Stomach (tissue), 9 donors: ENCODE measurements around the gene AGBL3. TPM values are rescaled to one million over a fixed set of nuclear protein-coding genes. Genes with fewer than 3 reads are reported as not detected.

Source experiments
- DNase-seq, 2 donors: peaks; one replicate each; pipeline versions ENCODE4 v3.0.0 to v3.0.0-alpha.2; 2013 to 2019
- H3K27ac ChIP-seq, 5 donors: fragments of 200-600 bp in 4 of 5; sonication (generic) in 4 of 5; one replicate each; pipeline ENCODE4 v1.5.1; 2013 to 2019; ENCODE audit warnings: mild to moderate bottlenecking in 1 of 5, moderate library complexity in 1 of 5
- H3K27me3 ChIP-seq, 3 donors: fragments of 200-600 bp; sonication (generic); one replicate each; pipeline ENCODE4 v1.5.1; 2017 to 2019; ENCODE audit warnings: mixed run types in 1 of 3
- H3K36me3 ChIP-seq, 4 donors: fragments of 200-600 bp; sonication (generic); 1 replicate in 3 of 4; 2 replicates in 1 of 4; pipeline ENCODE4 v1.5.1; 2016 to 2019
- H3K4me1 ChIP-seq, 4 donors: fragments of 200-600 bp; sonication (generic); one replicate each; pipeline ENCODE4 v1.5.1; 2016 to 2019
- H3K4me3 ChIP-seq, 4 donors: fragments of 200-600 bp; sonication (generic) in 3 of 4; one replicate each; pipeline ENCODE4 v1.5.1; 2016 to 2019; ENCODE audit warnings: mild to moderate bottlenecking in 1 of 4
- H3K9me3 ChIP-seq, 4 donors: fragments of 200-600 bp; sonication (generic); one replicate each; pipeline ENCODE4 v1.5.1; 2016 to 2019
- CTCF ChIP-seq, 7 experiments: fragments of 450-650 bp in 4 of 7; fragments of 200-600 bp in 3 of 7; sonication (generic) in 3 of 7; IDR thresholded peaks; one replicate each; pipeline ENCODE4 v1.5.1; 2016 to 2019; ENCODE audit warnings: antibody characterized with exemption in 7 of 7, control low read depth in 2 of 7, mild to moderate bottlenecking in 1 of 7
- EP300 ChIP-seq: sonication (generic); formaldehyde crosslinking; IDR thresholded peaks from one replicate; pipeline ENCODE4 v1.6.1; 2017; ENCODE audit warnings: antibody characterized with exemption
- POLR2A ChIP-seq, 4 donors: fragments of 450-650 bp; IDR thresholded peaks; one replicate each; pipeline ENCODE4 v1.6.1; 2016; ENCODE audit warnings: antibody characterized with exemption in 4 of 4, control low read depth in 2 of 4, mild to moderate bottlenecking in 1 of 4, moderate library complexity in 1 of 4
- POLR2AphosphoS5 ChIP-seq, 3 donors: sonication (generic); formaldehyde crosslinking; IDR thresholded peaks; one replicate each; pipeline ENCODE4 v1.6.1; 2016; ENCODE audit warnings: antibody characterized with exemption in 3 of 3
- WGBS, 5 donors: extraction: QIAGEN DNeasy Blood & Tissue Kit in 3 of 5; methylation state at CpG; one replicate each; pipeline versions ENCODE4 v1.1.5 to v1.1.7; 2013 to 2018; 5-methylcytosine and 5-hydroxymethylcytosine counted together
- intact Hi-C: fragments of 100-400 bp; cut with DNase I; formaldehyde crosslinking; loops from one replicate; pipeline ENCODE4 v1.15.1; 2023; ENCODE audit warnings: low total_unique reads
- polyA plus RNA-seq, 3 donors: library from polyadenylated mRNA; stranded (reverse); fragments of 200-250 nt; gene quantifications; one replicate each; pipeline ENCODE4 v1.2.3, GENCODE V29; 2013
- total RNA-seq, 5 donors: library from RNA; depleted of rRNA; stranded (reverse); fragments of >200 nt; gene quantifications; one replicate each; pipeline versions ENCODE4 v1.1.0 to v1.2.3, GENCODE V29; 2014 to 2016
- donor health status: healthy with polysubstance abuse.
- donor health status: Bipolar disorder and iron deficiency.
- donor health status: healthy.

The AGBL3 gene
- total and polyA plus RNA-seq, 8 donors = 0.29 to 8.4 (median 1.3) TPM; not detected in 2

- no peaks in the 10 kb centered on the region for H3K27me3 ChIP-seq
- 86 to 91% (median 88%) methylated on average over 6 of the region's 6 CpGs for WGBS, 5 donors
- H3K4me1 ChIP-seq = peaks cover 18 to 44% (median 38%) of the 10 kb centered on the region in 4 donors
- H3K4me3 ChIP-seq = no peak overlapping the region
- DNase-seq = no peak
- intact Hi-C loops = no loop called here
- no peak for TF ChIP-seq POLR2A (IDR thresholded peaks at IDR 0.05)
- no peak for TF ChIP-seq POLR2AphosphoS5 (IDR thresholded peaks at IDR 0.05)
- TF ChIP-seq CTCF (IDR thresholded peaks at IDR 0.05) = no peak
- TF ChIP-seq EP300 = no peak
- H3K9me3 ChIP-seq = peaks cover 0 to 21% (median 4%) of the 10 kb centered on the region in 4 donors
- peak overlapping the region in 4 of 5 donors; percentile 41 to 85 (median 69) for H3K27ac ChIP-seq
- H3K36me3 ChIP-seq = peaks cover 0 to 30% (median 10%) of the 10 kb centered on the region in 4 donors
Measured at GRCh38 chr7:135158874-135159273, 172.6 kb downstream of the AGBL3 start.

DNA sequence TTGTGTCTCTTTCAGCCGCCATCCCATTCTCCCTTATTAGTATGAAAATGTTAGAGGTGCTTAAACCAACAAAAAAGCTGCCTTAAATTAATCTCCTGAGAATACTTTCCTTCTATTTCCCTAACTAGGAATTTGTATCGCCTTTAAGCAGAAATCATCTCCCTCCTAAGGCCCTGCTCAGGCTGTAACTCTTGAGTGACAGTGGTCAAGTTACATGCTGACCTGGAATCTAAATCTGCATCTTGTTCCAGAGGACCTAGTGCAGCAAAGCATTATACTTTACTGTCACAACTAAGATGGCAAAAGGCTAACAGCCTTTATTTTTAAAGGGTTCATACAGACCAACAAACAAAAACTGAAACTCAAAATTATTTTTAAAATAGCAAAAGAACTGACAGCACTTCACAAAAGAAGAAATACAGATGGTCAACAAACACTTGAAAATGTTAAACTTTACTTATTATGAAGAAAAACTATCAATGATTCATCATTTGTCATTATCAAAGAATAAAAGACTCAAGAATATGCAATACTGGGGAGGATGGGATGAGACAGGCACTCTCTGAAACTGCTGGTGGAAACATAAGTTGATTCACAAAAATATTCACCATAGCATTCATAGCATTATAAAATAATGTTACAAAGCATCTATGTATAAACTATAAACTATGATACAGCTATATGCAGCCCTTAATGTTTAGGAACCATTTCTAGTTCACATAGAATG, 173.2 kb downstream of the AGBL3 start:
- peak overlapping the region in 4 of 5 donors; percentile 3 to 85 (median 69) for H3K27ac ChIP-seq
- H3K4me1 ChIP-seq = peaks cover 18 to 45% (median 38%) of the 10 kb centered on the region in 4 donors
- TF ChIP-seq EP300 = no peak
- no peak for TF ChIP-seq POLR2A (IDR thresholded peaks at IDR 0.05)
- no peak for TF ChIP-seq CTCF (IDR thresholded peaks at IDR 0.05)
- no peak for TF ChIP-seq POLR2AphosphoS5 (IDR thresholded peaks at IDR 0.05)
- H3K9me3 ChIP-seq = peaks cover 0 to 21% (median 4%) of the 10 kb centered on the region in 4 donors
- no peak for DNase-seq
- intact Hi-C loops = loop anchor here (10.0 kb wide), 1 partner anchor 165 kb away; no protein-coding TSS in a partner anchor
- WGBS, 5 donors = 85 to 97% (median 90%) methylated on average over 2 of the region's 2 CpGs
- peaks cover 2 to 37% (median 16%) of the 10 kb centered on the region in 4 donors for H3K36me3 ChIP-seq
- no peaks in the 10 kb centered on the region for H3K27me3 ChIP-seq
- H3K4me3 ChIP-seq = no peak overlapping the region

DNA sequence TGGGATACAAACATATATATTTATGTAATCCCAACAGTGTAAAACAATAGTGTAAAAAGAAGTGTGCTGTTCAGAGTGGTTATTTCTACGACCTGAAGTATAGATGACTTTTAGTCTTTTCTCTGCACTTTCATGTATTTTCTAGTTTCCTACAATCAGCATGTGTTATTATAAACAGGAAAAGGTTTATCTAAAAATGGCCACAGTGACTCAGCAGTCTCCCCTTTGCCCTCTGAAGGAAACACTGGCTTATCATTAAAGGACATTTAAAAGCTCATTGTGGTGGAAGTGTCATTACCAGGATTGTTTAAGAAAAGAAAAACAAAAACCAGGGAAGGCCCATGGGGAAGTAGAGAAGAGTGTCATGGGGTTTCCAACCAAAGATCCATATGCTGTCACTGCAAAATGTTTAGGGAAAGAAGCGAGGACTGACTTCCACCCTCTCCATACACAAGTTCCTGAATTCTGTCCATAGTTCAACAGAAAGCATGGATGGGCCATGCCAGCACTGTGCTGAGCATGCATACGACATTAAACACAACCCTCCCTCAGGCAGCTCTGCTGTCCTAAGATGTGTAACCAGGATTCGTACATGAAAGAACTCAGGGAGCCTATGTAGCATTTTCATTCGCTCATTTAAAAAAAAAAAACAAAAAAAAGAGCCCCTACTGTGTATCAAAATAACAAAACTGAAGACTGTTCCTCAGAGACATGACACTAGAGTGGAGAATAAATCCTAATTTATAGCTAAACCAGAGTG, 174.0 kb downstream of the AGBL3 start:
- H3K27ac ChIP-seq = peak overlapping the region; percentile 58 to 85 (median 80)
- no peak overlapping the region for H3K4me3 ChIP-seq
- H3K9me3 ChIP-seq = peaks cover 0 to 21% (median 4%) of the 10 kb centered on the region in 4 donors
- peaks cover 18 to 51% (median 42%) of the 10 kb centered on the region in 4 donors for H3K4me1 ChIP-seq
- intact Hi-C loops = loop anchor here (10.0 kb wide), 1 partner anchor 165 kb away; no protein-coding TSS in a partner anchor
- no peak for TF ChIP-seq EP300
- peak in 1 of 7 experiments; percentile 7 for TF ChIP-seq CTCF (IDR thresholded peaks at IDR 0.05)
- TF ChIP-seq POLR2AphosphoS5 (IDR thresholded peaks at IDR 0.05) = peak in 2 of 3 donors; percentile 24 to 66
- DNase-seq = peak in 1 of 2 donors; percentile 75
- WGBS, 5 donors = 53 to 64% (median 64%) methylated on average over 5 of the region's 5 CpGs
- peaks cover 4 to 44% (median 24%) of the 10 kb centered on the region in 4 donors for H3K36me3 ChIP-seq
- H3K27me3 ChIP-seq = no peaks in the 10 kb centered on the region
